HL-60/S4 (cell line): ENCODE data around the gene MYO9A.
"Not testable (repeated sequence)": the region's sequence is repeated elsewhere in the genome, so short reads cannot be mapped to it uniquely, and the experiment has no call there.

Experiments
- in situ Hi-C: fragments of 300-500 bp; cut with MboI; formaldehyde crosslinking; loops from 2 replicates; pipeline ENCODE4 v1.14.3; 2022; ENCODE audit warnings: low sequenced_read_pairs

Gene MYO9A

GRCh38 chr15:71885390-71885789 lies 232.6 kb downstream of the MYO9A start:
- in situ Hi-C loops: no loop called here

DNA sequence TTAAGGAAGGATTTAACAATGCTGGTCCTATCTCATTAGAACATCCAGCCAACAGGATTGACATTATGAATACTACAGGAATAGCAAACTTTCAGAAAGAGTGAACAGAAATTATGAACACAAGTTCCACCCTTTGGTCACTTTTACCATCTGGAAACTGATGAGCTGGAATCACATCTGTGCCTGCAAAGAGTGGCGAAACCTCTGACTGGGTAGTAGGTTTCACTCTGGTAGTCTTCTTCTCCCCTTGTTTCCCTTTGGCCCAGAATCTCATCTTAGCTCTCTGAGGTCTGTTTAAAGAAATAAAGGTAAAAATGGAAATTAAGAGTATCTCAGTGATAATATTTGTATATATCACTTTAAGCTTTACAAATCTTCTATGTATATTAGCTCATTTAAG lies 234.5 kb downstream of the MYO9A start:
- in situ Hi-C loops: no loop called here

DNA sequence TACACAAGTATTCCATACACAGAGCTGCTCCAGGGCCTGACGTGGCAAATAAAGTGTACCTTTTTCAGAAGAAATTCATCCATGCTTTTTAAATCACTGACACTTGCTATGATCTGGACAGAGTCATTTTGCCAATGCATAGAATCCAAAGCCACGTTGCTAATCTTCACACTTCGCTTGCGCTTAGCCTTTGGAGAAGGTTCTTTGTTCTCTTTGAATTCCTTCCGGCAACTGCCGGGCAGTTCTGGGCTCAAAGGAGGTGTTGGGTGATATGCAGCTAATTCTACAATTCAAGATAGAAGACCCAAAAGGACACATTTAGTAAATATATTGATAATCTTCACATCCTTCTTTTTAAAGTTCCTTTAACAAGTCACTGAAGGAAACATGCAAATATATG lies 237.7 kb downstream of the MYO9A start:
- in situ Hi-C loops: no loop called here

DNA sequence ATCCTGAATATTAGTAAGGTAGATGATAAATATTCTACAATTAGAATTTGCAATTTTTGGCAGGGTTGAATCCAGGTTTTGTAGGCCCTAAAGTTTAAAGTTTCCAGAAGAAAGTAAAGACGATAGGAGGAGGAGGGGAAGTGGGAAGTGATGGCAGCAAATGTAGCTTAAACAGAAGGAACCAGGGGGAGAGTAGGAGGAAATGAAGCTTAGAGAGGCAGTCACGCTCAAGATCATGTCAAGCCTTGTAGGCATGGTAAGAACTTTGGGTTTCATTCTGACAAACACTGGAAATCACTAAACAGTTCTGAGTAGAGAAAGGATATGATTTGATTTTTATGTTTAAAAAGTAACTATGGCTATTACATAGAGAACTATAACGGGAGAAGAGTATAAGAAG lies 243.7 kb downstream of the MYO9A start:
- in situ Hi-C loops: no loop called here

DNA sequence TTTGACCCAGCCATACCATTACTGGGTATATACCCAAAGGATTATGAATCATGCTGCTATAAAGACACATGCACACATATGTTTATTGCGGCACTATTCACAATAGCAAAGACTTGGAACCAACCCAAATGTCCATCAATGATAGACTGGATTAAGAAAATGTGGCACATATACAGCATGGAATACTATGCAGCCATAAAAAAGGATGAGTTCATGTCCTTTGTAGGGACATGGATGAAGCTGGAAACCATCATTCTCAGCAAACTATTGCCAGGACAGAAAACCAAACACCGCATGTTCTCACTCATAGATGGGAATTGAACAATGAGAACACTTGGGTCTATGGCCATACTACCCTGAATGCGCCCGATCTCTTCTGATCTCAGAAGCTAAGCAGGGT lies 259.7 kb downstream of the MYO9A start:
- in situ Hi-C loops: not testable (repeated sequence)

- in situ Hi-C loops: no loop called here
Observed at GRCh38 chr15:71853543-71853942, 264.4 kb downstream of the MYO9A start.

DNA sequence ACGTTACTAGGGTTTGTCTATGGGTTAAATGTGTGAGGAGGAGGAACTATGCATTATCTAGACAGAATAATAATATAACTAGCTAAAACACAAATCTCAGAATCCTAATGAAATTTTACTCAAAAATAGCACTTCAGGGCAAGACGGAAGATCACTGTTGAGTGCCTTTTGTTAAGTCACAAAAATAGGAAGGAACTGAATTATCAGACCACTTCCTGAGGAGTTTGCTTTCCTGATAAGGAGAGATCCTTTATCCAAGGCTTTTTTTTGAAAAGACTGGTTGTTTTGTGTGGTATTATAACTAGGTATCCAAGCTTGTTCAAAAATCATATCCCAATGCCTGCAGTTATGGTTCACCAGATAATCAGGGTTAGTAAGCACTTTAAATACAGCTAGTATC lies 273.0 kb downstream of the MYO9A start:
- in situ Hi-C loops: no loop called here

GRCh38 chr15:71841563-71841962 lies 276.4 kb downstream of the MYO9A start:
- in situ Hi-C loops: no loop called here

DNA sequence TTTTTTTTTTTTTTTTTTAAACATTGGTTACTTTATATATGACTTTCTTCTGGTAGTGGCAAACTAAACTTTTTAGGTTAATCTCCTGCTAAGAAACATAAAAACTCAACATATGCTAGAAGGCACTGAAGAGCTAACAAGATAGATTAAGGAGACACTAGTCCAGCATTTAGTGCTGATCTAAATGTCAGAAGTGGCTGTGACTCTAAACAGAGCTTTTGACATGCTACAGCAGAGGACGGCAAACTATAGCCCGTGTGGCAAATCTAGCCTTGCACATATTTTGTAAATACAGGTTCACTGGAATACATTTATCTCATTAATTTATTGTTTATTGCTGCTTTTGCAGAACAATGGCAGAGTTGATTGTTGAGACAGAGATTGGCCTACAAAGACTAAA lies 287.0 kb downstream of the MYO9A start:
- in situ Hi-C loops: no loop called here

- in situ Hi-C loops: no loop called here
Observed at GRCh38 chr15:71826196-71826595, 291.8 kb downstream of the MYO9A start.

DNA sequence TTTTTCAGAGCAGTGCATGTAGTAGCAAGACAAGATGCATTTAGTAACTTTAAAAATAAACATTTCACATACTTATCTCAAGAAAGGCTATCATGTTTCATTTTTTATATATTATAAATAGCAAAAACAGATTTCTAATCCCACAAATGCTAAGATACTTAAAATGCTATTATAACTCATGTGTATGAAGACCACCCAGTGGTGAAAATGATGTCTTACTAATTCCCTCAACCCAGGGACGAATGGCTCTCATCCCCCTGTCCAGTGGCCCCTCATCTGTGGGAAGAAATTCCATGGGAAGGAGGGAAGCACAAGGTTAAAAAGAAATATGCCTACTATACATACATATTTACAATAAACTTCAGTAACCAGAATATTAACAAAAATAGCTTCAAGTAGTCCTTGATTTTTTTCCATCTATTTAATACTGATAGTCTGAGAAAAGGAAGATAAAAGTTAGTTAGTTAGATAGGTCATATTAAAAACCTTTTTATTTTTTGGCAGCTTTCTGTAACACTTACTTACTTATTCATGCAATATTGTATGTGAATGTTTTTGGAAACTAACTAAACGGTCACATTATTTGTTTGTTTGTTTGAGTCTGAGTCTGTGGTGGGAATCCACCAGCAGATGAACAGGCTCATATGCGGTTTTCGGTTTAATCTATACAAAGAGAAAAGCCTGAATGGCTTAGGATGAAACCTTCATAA lies 292.8 kb downstream of the MYO9A start:
- in situ Hi-C loops: no loop called here

DNA sequence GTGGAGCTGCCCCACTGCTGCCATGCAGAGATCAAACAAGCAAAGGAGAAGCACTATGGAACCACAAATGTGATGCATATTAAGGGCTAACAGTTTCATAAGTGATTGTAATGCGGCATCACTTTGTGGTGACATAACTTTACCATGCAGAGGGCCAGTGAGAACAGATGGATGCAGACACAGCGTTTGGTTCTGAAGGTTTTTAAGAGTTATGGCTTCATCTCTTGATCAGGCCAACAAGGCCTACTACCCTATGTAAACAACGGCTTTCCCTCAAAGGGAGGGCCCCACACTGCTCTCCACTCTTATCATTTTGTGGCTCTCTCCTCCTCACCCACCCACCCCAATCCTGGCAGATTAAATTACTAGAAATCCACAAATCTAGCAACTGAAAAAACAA lies 294.1 kb downstream of the MYO9A start:
- in situ Hi-C loops: no loop called here

- in situ Hi-C loops: no loop called here
Observed at GRCh38 chr15:71822890-71823630, 294.9 kb downstream of the MYO9A start.

- in situ Hi-C loops: no loop called here
Observed at GRCh38 chr15:71821547-71822129, 296.3 kb downstream of the MYO9A start.

GRCh38 chr15:71820127-71820526 lies 297.8 kb downstream of the MYO9A start:
- in situ Hi-C loops: no loop called here

GRCh38 chr15:71817351-71817750 lies 300.6 kb downstream of the MYO9A start:
- in situ Hi-C loops: no loop called here

- in situ Hi-C loops: no loop called here
Observed at GRCh38 chr15:71815301-71815700, 302.6 kb downstream of the MYO9A start.

DNA sequence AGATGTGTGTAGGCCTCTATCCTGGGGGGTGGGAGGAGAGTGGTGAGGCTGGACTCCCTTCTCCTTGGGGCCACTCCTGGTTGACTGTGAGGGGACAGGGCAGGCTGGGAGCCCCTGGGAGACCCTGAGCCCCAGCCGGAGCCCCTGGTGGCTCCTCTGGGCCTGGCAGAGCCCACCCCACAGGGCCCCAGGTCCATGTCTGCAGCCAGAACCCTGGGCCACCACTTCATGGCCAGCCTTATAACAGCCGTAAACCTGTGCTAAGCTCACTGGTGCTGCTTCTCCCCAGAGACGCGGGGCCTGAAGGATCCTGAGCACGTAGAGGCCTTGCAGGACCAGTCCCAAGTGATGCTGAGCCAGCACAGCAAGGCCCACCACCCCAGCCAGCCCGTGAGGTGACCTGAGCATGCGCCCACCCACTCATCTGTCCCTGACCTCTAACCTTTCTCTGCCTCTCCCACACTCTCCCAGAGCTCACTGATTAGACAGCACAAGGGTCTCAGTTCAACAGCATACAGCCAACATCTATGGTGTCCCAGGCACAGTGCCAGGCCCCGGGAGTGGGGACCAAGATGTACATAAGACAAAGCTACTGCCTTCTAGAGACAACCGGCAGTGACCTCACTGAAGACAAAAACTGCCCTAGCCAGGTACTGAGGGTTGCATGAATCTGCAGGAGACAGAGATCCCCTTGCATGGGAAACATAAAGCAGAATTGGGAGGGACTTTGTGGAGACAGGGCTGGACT lies 304.1 kb downstream of the MYO9A start:
- in situ Hi-C loops: no loop called here

GRCh38 chr15:71812966-71813722 lies 304.8 kb downstream of the MYO9A start:
- in situ Hi-C loops: no loop called here

GRCh38 chr15:71811752-71812735 lies 305.9 kb downstream of the MYO9A start:
- in situ Hi-C loops: no loop called here
